HepG2 (cell line): ENCODE results near the gene ZNF530. TPM values are rescaled to one million over a fixed set of nuclear protein-coding genes. Genes with fewer than 3 reads are reported as not detected.
A peak's percentile ranks its signal among the peaks of the same experiment; 100 is the strongest.

Experiments used
- ATAC-seq: fragments of 200-7000 bp; cut with Tn5 transposase; 3 replicates; pipeline ENCODE4 v1.9.1; 2020; ENCODE audit warnings: mild to moderate bottlenecking, moderate library complexity
- BruUV-seq: library from RNA; stranded (reverse); fragments of 400-500 nt; replicated peaks from 2 replicates; lab custom pipeline; 2021; lab: Mats Ljungman, UMichigan
- CTCF ChIA-PET: fragments of 300-600 bp; formaldehyde crosslinking; extraction: SDS; loops from one replicate; lab custom pipeline; 2021; ENCODE audit warnings: low total read pairs, inconsistent platforms, low intra/inter-chr PET ratio; lab: Yijun Ruan, JAX
- POLR2A ChIA-PET: fragments of 350-600 bp; sonication (Branson Sonifier 250); formaldehyde crosslinking; loops from one replicate; lab custom pipeline; 2020; ENCODE audit warnings: antibody characterized with exemption, inconsistent platforms; lab: Yijun Ruan, JAX
- DNase-seq: peaks from one replicate; pipeline ENCODE4 v3.0.0-alpha.2; 2015; ENCODE audit warnings: low spot score
- FAIRE-seq: peaks from 3 replicates; lab custom pipeline; 2011; peaks lifted over from hg19 to GRCh38; lab: Jason Lieb, UNC
- H2AFZ ChIP-seq: one replicate; pipeline ENCODE4 v1.6.1; 2011; ENCODE audit warnings: low read length, inconsistent platforms
- H3K27ac ChIP-seq: fragments of 300-600 bp; 3 replicates; pipeline ENCODE4 v1.8.0; 2011; ENCODE audit warnings: mixed run types, mild to moderate bottlenecking, mixed read lengths, low read length, inconsistent platforms; ENCODE audit not compliant: insufficient read depth; ENCODE audit errors: extremely low read length
- H3K27me3 ChIP-seq, 2 experiments: fragments of 200-600 bp in 1 of 2; 2 replicates in 1 of 2; 3 replicates in 1 of 2; pipeline versions ENCODE4 v1.6.0 to v1.8.0; 2011; ENCODE audit warnings: low read length in 2 of 2, mild to moderate bottlenecking in 2 of 2, moderate library complexity in 2 of 2, inconsistent platforms in 1 of 2; ENCODE audit not compliant: insufficient read depth in 2 of 2, control insufficient read depth in 1 of 2
- H3K36me3 ChIP-seq, 2 experiments: fragments of 200-600 bp in 1 of 2; replicated peaks in 1 of 2; 2 replicates in 1 of 2; 3 replicates in 1 of 2; pipeline versions ENCODE4 v1.5.1 to v1.8.0; 2011; ENCODE audit warnings: low read length in 2 of 2, inconsistent platforms in 1 of 2; ENCODE audit not compliant: insufficient read depth in 2 of 2, control insufficient read depth in 1 of 2
- H3K4me1 ChIP-seq: 2 replicates; pipeline ENCODE4 v1.5.1; 2012; ENCODE audit warnings: low read length, inconsistent platforms; ENCODE audit not compliant: insufficient read depth
- H3K4me2 ChIP-seq: 2 replicates; pipeline ENCODE4 v1.6.0; 2011; ENCODE audit warnings: low read depth, low read length, inconsistent platforms
- H3K4me3 ChIP-seq, 3 experiments: fragments of 200-600 bp in 1 of 3; sonication (generic), shearing (Covaris generic) in 1 of 3; replicated peaks in 1 of 3; 2 replicates each; pipeline ENCODE4 v1.5.1; 2011 to 2016; ENCODE audit warnings: low read length in 3 of 3, inconsistent platforms in 2 of 3, low read depth in 2 of 3, mild to moderate bottlenecking in 2 of 3, control low read depth in 1 of 3, mixed read lengths in 1 of 3; ENCODE audit not compliant: insufficient read depth in 1 of 3
- H3K79me2 ChIP-seq: one replicate; pipeline ENCODE4 v1.6.1; 2011; ENCODE audit warnings: low read length, inconsistent platforms; ENCODE audit not compliant: insufficient read depth
- H3K9ac ChIP-seq: 2 replicates; pipeline ENCODE4 v1.6.0; 2011; ENCODE audit warnings: mild to moderate bottlenecking, low read depth, low read length, inconsistent platforms; ENCODE audit not compliant: insufficient read depth
- H3K9me3 ChIP-seq: 2 replicates; pipeline ENCODE4 v1.5.1; 2012; ENCODE audit warnings: mild to moderate bottlenecking, low read length
- H4K20me1 ChIP-seq: 2 replicates; pipeline ENCODE4 v1.6.0; 2011; ENCODE audit warnings: inconsistent platforms, mild to moderate bottlenecking, low read length, moderate library complexity; ENCODE audit not compliant: insufficient read depth
- CENPX ChIP-seq: sonication (generic); formaldehyde crosslinking; IDR thresholded peaks from 2 replicates; pipeline ENCODE4 v1.9.0; 2021; ENCODE audit warnings: mild to moderate bottlenecking, missing genetic modification reagents, moderate library complexity
- DMTF1 ChIP-seq: sonication (generic); formaldehyde crosslinking; IDR thresholded peaks from 2 replicates; pipeline ENCODE4 v1.4.0; 2020; ENCODE audit warnings: mild to moderate bottlenecking, missing genetic modification reagents
- FOSL1 ChIP-seq: sonication (generic); formaldehyde crosslinking; IDR thresholded peaks from 2 replicates; pipeline ENCODE4 v1.9.0; 2021; ENCODE audit warnings: missing genetic modification reagents, borderline replicate concordance
- GATAD1 ChIP-seq: IDR thresholded peaks from 2 replicates; pipeline ENCODE4 v1.6.1; 2016; ENCODE audit warnings: missing genetic modification reagents, missing compliant biosample characterization
- NFAT5 ChIP-seq: sonication (generic); formaldehyde crosslinking; IDR thresholded peaks from 2 replicates; pipeline ENCODE4 v1.4.0; 2020; ENCODE audit warnings: missing genetic modification reagents
- PRPF4 ChIP-seq: fragments of 200-400 bp; formaldehyde crosslinking; IDR thresholded peaks from 2 replicates; pipeline ENCODE4 v1.6.1; 2016; ENCODE audit warnings: low read length, low read depth; ENCODE audit not compliant: poor library complexity, severe bottlenecking
- TFE3 ChIP-seq: IDR thresholded peaks from 2 replicates; pipeline ENCODE4 v1.6.1; 2016
- TRIM24 ChIP-seq: sonication (generic); formaldehyde crosslinking; IDR thresholded peaks from 2 replicates; pipeline ENCODE4 v1.8.0; 2022; ENCODE audit warnings: mild to moderate bottlenecking, missing genetic modification reagents
- ZIK1 ChIP-seq: sonication (generic); formaldehyde crosslinking; IDR thresholded peaks from 2 replicates; pipeline ENCODE4 v1.5.0; 2020; ENCODE audit warnings: mild to moderate bottlenecking, low read depth, missing genetic modification reagents, borderline replicate concordance
- ZNF446 ChIP-seq: sonication (generic); formaldehyde crosslinking; IDR thresholded peaks from 2 replicates; pipeline ENCODE4 v1.5.0; 2020; ENCODE audit warnings: mild to moderate bottlenecking, missing genetic modification reagents
- ZNF577 ChIP-seq: sonication (generic); formaldehyde crosslinking; IDR thresholded peaks from 2 replicates; pipeline ENCODE4 v1.4.0; 2020; ENCODE audit warnings: mild to moderate bottlenecking, low read depth, missing genetic modification reagents, borderline replicate concordance
- ZNF781 ChIP-seq: sonication (generic); formaldehyde crosslinking; IDR thresholded peaks from 2 replicates; pipeline ENCODE4 v1.5.1; 2020; ENCODE audit warnings: borderline replicate concordance, mild to moderate bottlenecking, missing genetic modification reagents; ENCODE audit errors: not compliant biosample characterization
- ZNF841 ChIP-seq: sonication (generic); formaldehyde crosslinking; IDR thresholded peaks from 2 replicates; pipeline ENCODE4 v1.8.1; 2023; ENCODE audit warnings: missing genetic modification reagents, borderline replicate concordance
- WGBS: methylation state at CpG from one replicate; pipeline ENCODE4 v1.1.6; 2017; ENCODE audit warnings: low lambda C conversion rate; 5-methylcytosine and 5-hydroxymethylcytosine counted together
- in situ Hi-C: cut with HindIII; loops from 2 replicates; pipeline ENCODE4 v1.10.0; 2017; ENCODE audit warnings: low pct_unique_long_range_greater_than_20kb; ENCODE audit not compliant: extremely low pct_ligation_motif_present
- intact Hi-C: fragments of 100-400 bp; cut with micrococcal nuclease; formaldehyde crosslinking; loops from one replicate; pipeline ENCODE4 v1.10.0; 2022; ENCODE audit not compliant: unreplicated experiment
- polyA plus RNA-seq, 8 experiments: library from polyadenylated mRNA; depleted of rRNA in 3 of 8; stranded (reverse) in 7 of 8; unstranded in 1 of 8; fragments of >200 nt; fragmentation: Illumina TruSeq in 4 of 8; extraction: Trizol in 4 of 8; gene quantifications; 2 replicates each; pipeline versions ENCODE4 v1.2.1 to v1.2.3, GENCODE V29; 2011 to 2016; ENCODE audit warnings: low read depth in 4 of 8, missing spikeins in 1 of 8, mixed read lengths in 1 of 8; ENCODE audit not compliant: insufficient read depth in 1 of 8
- total RNA-seq, 5 experiments: library from RNA; depleted of rRNA; stranded (reverse); fragments of >200 nt; fragmentation: Illumina TruSeq; extraction: Trizol; gene quantifications; 2 replicates each; pipeline ENCODE4 v1.2.3, GENCODE V29; 2016; ENCODE audit warnings: low read depth in 1 of 5

The ZNF530 gene
- total and polyA plus RNA-seq, 2 of the 13 experiments (the other 11 are each of a cell fraction or from before 2014, with no cell fraction given): 1.1 to 7.8 TPM

- TF ChIP-seq ZIK1 (CRISPR knock-in tag) (no peak), TFE3 (CRISPR knock-in tag) (no peak)
Measured at GRCh38 chr19:57559008-57559403, 40.7 kb upstream of the ZNF530 start (continued).

- POLR2A ChIA-PET: no interaction called here
- BruUV-seq: TSS peak; percentile 81
- no peak for TF ChIP-seq ZNF446 (CRISPR knock-in tag)
- TF ChIP-seq ZNF577 (CRISPR knock-in tag): no peak
- TF ChIP-seq ZNF781 (CRISPR knock-in tag): peak; percentile 75
- no peak for TF ChIP-seq TRIM24 (CRISPR knock-in tag)
- TF ChIP-seq FOSL1 (CRISPR knock-in tag): no peak
- TF ChIP-seq CENPX (CRISPR knock-in tag): no peak
- no peak for TF ChIP-seq ZNF841 (CRISPR knock-in tag)
- TF ChIP-seq GATAD1 (CRISPR knock-in tag): peak; percentile 87
- no peak for TF ChIP-seq DMTF1
- TF ChIP-seq NFAT5 (CRISPR knock-in tag): no peak
- no peak for TF ChIP-seq PRPF4
Measured at GRCh38 chr19:57559404-57560025, 40.2 kb upstream of the ZNF530 start, which contains the start of gene ZNF550. Gene ZNF550 (minus strand): TSS chr19:57559863. CDS start chr19:57559682, 181 bp downstream.

More at GRCh38 chr19:57559404-57560025, 40.2 kb upstream of the ZNF530 start, which contains the start of gene ZNF550:
- Histone ChIP-seq H4K20me1 (no peaks in the 10 kb centered on the region), H3K4me1 (peaks cover 29% of the 10 kb centered on the region), H3K4me3 (peak within 1 kb of the TSS; percentile 88 to 99 (median 94)), H3K9ac (peak within 1 kb of the TSS; percentile 85), H2AFZ (no peak within 1 kb of the TSS), H3K27ac (peak within 1 kb of the TSS; percentile 54), H3K27me3 (no peaks in the 10 kb centered on the region; a peak in 1 of 5 replicates), H3K36me3 (peaks cover 5 to 17% of the 10 kb centered on the region in 2 experiments; a peak in 4 of 5 replicates), H3K79me2 (peaks cover 23% of the 10 kb centered on the region), H3K4me2 (peak within 1 kb of the TSS; percentile 91), H3K9me3 (peaks cover 42% of the 10 kb centered on the region)
- WGBS: 1% methylated on average over 18 of the region's 56 CpGs
- peak; percentile 99 for ATAC-seq
- FAIRE-seq: peak; percentile 4
- in situ Hi-C loops: no loop called here
- CTCF ChIA-PET: no interaction called here
- intact Hi-C loops: no loop called here
- peak; percentile 76 for DNase-seq
